Mucosa of gallbladder (tissue), 1 donor: ENCODE data around the gene ACSS2. TPM values are rescaled to one million over a fixed set of nuclear protein-coding genes. Genes with fewer than 3 reads are reported as not detected.

Source experiments
- total RNA-seq: library from RNA; stranded (reverse); gene quantifications from one replicate; pipeline ENCODE4 v1.2.1, GENCODE V29; 2021
- donor health status: DM: no; HTN: no; CAD: no.

The ACSS2 gene
- total RNA-seq, 1 donor from 2014 or later = 98.1 TPM

Other genes starting within 250 kb of the ACSS2 start
- 19.1 TPM for gene PIGU, start 199.5 kb upstream of the ACSS2 start, total RNA-seq
- gene TP53INP2, start 172.3 kb upstream of the ACSS2 start, total RNA-seq = 59.1 TPM
- 33.5 TPM for gene NCOA6, start 51.0 kb upstream of the ACSS2 start, total RNA-seq
- gene GGT7, start 3.8 kb upstream of the ACSS2 start, total RNA-seq = 40.6 TPM
- 50.0 TPM for gene GSS, start 79.2 kb downstream of the ACSS2 start, total RNA-seq
- 1.4 TPM for gene MYH7B, start 79.3 kb downstream of the ACSS2 start, total RNA-seq
- gene TRPC4AP, start 216.2 kb downstream of the ACSS2 start, total RNA-seq = 60.5 TPM